Skeletal muscle satellite cell (primary cell): ENCODE results near the gene PAK1.
"Not testable (repeated sequence)": the region's sequence is repeated elsewhere in the genome, so short reads cannot be mapped to it uniquely, and the experiment has no call there.

Source experiments
- H3K27me3 ChIP-seq: 2 replicates; pipeline ENCODE4 v1.7.0; 2013; ENCODE audit warnings: low read length; ENCODE audit not compliant: control insufficient read depth, insufficient read depth
- H3K36me3 ChIP-seq: 2 replicates; pipeline ENCODE4 v1.7.0; 2013; ENCODE audit warnings: mild to moderate bottlenecking, control low read depth, low read length; ENCODE audit not compliant: insufficient read depth
- H3K4me1 ChIP-seq: 2 replicates; pipeline ENCODE4 v1.7.0; 2013; ENCODE audit warnings: low read length; ENCODE audit not compliant: control insufficient read depth, insufficient read depth
- H3K4me2 ChIP-seq: 2 replicates; pipeline ENCODE4 v1.7.0; 2013; ENCODE audit warnings: mild to moderate bottlenecking, low read length
- H3K4me3 ChIP-seq: 2 replicates; pipeline ENCODE4 v1.7.0; 2013; ENCODE audit warnings: low read length
- H3K9ac ChIP-seq: 2 replicates; pipeline ENCODE4 v1.7.0; 2013; ENCODE audit warnings: mild to moderate bottlenecking, low read depth, low read length, moderate library complexity
- H3K9me3 ChIP-seq: replicated peaks from 2 replicates; pipeline ENCODE4 v1.7.0; 2013; ENCODE audit warnings: mild to moderate bottlenecking, control low read depth, low read length

The PAK1 gene

DNA sequence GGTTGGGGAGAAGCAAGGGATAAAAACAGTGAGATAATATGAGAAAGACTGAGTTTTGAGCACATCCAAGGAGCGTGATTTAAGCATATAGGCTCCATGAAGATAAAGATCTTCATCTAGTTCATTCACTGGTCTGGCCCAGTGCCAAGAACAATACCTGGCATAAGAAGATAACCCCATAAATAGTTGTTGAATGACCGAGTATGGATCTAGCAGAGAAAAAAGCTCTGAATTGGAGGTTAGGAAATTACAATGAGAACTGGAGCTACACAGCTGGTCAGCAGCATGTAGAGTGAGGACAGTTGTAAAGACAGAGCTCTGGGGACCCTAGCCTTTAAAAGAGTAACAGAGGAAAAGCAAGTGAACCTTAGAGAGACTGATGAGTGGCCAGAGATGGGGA is 33.0 kb upstream of the PAK1 start:
- no peak overlapping the region for H3K4me2 ChIP-seq
- H3K4me1 ChIP-seq: peaks cover 10% of the 10 kb centered on the region
- no peaks in the 10 kb centered on the region for H3K36me3 ChIP-seq
- no peak overlapping the region for H3K9ac ChIP-seq
- no peaks in the 10 kb centered on the region for H3K9me3 ChIP-seq
- H3K4me3 ChIP-seq: no peak overlapping the region
- peaks cover 13% of the 10 kb centered on the region for H3K27me3 ChIP-seq

DNA sequence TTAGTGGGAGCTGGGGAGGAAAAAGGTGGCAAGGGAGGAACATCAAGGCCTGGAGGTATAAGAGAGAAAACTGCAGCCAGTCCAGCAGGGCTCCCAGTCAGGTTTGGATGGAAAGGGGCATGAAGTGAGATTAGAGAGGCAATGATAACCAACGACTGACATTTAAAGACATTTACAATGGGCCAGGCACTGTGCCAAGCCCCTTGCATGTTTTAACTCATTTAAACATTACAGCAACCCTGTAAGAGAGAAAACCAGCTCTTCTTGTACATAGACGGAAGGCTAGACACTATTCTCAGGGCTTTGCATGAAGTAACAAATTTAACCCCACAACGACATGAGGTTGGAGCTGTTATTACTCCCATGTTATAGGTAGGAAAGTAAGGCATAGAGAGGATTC is 32.1 kb upstream of the PAK1 start:
- Histone ChIP-seq H3K36me3 (no peaks in the 10 kb centered on the region), H3K9me3 (no peaks in the 10 kb centered on the region), H3K4me3 (no peak overlapping the region), H3K27me3 (peaks cover 12% of the 10 kb centered on the region), H3K4me2 (no peak overlapping the region), H3K4me1 (peaks cover 10% of the 10 kb centered on the region), H3K9ac (no peak overlapping the region)

DNA sequence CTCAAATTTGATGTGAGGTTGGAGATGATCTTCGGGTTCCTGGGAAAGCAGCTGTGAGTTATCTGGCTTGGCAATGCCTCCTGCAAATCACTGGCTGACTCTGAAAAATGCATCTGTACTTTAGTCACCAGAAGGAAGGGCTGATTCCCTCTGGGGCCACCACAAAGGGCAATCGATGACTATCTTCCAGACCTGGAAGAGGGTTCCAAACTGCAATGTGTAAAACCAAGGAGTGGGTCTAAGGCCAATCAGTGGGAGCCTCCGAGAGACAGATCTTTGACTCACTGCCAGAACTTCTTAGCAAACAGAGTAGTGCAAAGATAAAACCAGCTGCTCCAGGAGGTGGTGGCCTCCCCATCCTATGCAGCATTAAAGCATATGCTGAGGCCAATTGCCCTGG is 29.1 kb upstream of the PAK1 start:
- Histone ChIP-seq H3K4me1 (peaks cover 5% of the 10 kb centered on the region), H3K4me3 (no peak overlapping the region), H3K9me3 (no peaks in the 10 kb centered on the region), H3K36me3 (no peaks in the 10 kb centered on the region), H3K4me2 (no peak overlapping the region), H3K9ac (no peak overlapping the region), H3K27me3 (peaks cover 17% of the 10 kb centered on the region)

GRCh38 chr11:77502346-77502905 is 28.5 kb upstream of the PAK1 start:
- no peak overlapping the region for H3K4me2 ChIP-seq
- no peak overlapping the region for H3K9ac ChIP-seq
- peaks cover 17% of the 10 kb centered on the region for H3K27me3 ChIP-seq
- H3K4me3 ChIP-seq: no peak overlapping the region
- no peaks in the 10 kb centered on the region for H3K36me3 ChIP-seq
- peaks cover 5% of the 10 kb centered on the region for H3K4me1 ChIP-seq
- H3K9me3 ChIP-seq: no peaks in the 10 kb centered on the region

DNA sequence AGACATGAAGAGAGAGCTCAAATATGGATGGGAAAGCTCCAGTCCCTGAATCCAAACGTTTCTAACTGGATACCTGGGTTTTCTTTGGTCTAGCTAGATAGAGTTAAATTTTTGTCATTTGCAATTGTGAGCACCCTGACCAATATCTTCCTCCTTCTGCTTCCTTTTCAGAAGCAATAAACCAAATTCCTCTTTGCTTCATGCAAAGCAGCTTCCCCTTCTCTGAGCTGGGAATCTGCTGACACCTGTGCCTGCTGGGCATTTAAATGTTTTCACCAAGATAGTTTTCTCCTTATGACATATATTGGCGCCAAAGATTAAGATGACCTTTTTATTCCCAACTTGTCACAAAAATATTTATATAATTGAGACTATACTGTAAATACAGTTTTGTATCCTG is 27.9 kb upstream of the PAK1 start:
- Histone ChIP-seq H3K9me3 (no peaks in the 10 kb centered on the region), H3K4me2 (no peak overlapping the region), H3K4me3 (no peak overlapping the region), H3K36me3 (no peaks in the 10 kb centered on the region), H3K27me3 (peaks cover 17% of the 10 kb centered on the region), H3K9ac (no peak overlapping the region), H3K4me1 (no peaks in the 10 kb centered on the region)

- H3K36me3 ChIP-seq: no peaks in the 10 kb centered on the region
- no peak overlapping the region for H3K4me2 ChIP-seq
- H3K9ac ChIP-seq: no peak overlapping the region
- H3K9me3 ChIP-seq: no peaks in the 10 kb centered on the region
- H3K4me3 ChIP-seq: no peak overlapping the region
- H3K4me1 ChIP-seq: no peaks in the 10 kb centered on the region
- H3K27me3 ChIP-seq: peaks cover 23% of the 10 kb centered on the region
These were observed 23.5 kb upstream of the PAK1 start for GRCh38 chr11:77497368-77497767.

- no peak overlapping the region for H3K4me3 ChIP-seq
- H3K36me3 ChIP-seq: no peaks in the 10 kb centered on the region
- no peak overlapping the region for H3K9ac ChIP-seq
- H3K4me1 ChIP-seq: no peaks in the 10 kb centered on the region
- H3K9me3 ChIP-seq: no peaks in the 10 kb centered on the region
- H3K27me3 ChIP-seq: peaks cover 13% of the 10 kb centered on the region
- H3K4me2 ChIP-seq: no peak overlapping the region
These were observed 21.6 kb upstream of the PAK1 start for GRCh38 chr11:77495526-77495925.

DNA sequence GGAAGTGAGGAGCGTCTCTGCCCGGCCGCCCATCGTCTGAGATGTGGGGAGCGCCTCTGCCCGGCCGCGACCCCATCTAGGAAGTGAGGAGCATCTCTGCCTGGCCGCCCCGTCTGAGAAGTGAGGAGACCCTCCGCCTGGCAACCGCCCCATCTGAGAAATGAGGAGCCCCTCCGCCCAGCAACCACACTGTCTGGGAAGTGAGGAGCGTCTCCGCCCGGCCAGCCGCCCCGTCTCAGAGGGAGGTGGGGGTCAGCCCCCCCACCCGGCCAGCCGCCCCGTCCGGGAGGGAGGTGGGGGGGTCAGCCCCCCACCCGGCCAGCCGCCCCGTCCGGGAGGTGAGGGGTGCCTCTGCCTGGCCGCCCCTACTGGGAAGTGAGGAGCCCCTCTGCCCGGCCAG is 16.1 kb upstream of the PAK1 start:
- H3K36me3 ChIP-seq, H3K4me3 ChIP-seq, H3K9ac ChIP-seq, H3K4me1 ChIP-seq, H3K4me2 ChIP-seq, H3K9me3 ChIP-seq: not testable (repeated sequence)
- peaks cover 26% of the 10 kb centered on the region for H3K27me3 ChIP-seq

DNA sequence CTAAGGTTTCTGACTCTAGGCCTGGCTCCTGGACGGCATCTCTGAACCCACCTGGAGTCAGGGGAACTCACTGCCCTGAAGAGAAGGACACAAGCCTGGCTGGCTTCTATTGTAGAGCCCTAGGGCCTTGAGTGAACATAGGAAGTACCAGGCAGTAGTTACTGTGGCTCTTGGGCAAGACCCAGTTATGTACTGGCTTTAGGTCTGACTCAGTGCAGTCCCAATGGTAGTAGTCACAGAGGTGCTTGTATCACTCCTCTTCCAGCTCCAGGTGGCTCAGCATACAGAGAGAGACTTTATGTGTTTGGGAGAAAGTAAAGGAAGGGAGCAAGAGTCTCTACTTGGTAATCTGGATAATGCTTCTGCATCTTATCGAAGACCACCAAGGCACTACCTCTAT is 13.9 kb upstream of the PAK1 start:
- no peak overlapping the region for H3K9ac ChIP-seq
- H3K4me3 ChIP-seq: no peak overlapping the region
- no peaks in the 10 kb centered on the region for H3K9me3 ChIP-seq
- H3K4me2 ChIP-seq: no peak overlapping the region
- H3K4me1 ChIP-seq: no peaks in the 10 kb centered on the region
- peaks cover 34% of the 10 kb centered on the region for H3K27me3 ChIP-seq
- H3K36me3 ChIP-seq: no peaks in the 10 kb centered on the region

DNA sequence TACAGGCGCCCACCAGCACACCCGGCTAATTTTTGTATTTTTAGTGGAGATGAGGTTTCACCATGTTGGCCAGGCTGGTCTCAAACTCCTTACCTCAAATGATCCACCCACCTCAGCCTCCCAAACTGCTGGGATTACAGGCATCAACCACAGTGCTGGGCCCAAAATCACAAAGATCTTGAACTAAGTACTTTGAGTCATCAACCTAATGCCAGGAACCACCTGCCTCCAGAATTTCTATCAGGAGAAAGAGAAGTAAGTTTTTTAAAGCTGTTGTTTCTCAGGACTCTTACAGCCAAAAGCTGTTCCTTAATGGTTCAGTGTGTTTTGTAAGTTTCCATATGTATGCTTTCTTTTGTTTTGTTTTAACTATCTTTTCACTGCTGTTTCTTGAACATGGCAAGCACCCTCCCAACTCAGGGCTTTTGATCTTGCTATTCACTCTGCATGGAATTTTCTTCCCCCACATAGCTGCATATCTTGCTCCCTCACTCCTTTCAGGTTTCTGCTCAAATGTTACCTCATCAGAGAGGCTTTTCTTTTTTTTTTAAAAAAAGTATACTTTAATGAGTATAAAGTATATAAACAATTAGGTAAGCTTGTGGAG is 6.0 kb upstream of the PAK1 start:
- H3K9ac ChIP-seq: no peak overlapping the region

GRCh38 chr11:77475206-77475605 is 1.3 kb upstream of the PAK1 start:
- H3K9me3 ChIP-seq: no peaks in the 10 kb centered on the region
- H3K27me3 ChIP-seq: peaks cover 41% of the 10 kb centered on the region
- no peak overlapping the region for H3K4me3 ChIP-seq
- peaks cover 5% of the 10 kb centered on the region for H3K4me1 ChIP-seq
- H3K4me2 ChIP-seq: no peak overlapping the region
- no peaks in the 10 kb centered on the region for H3K36me3 ChIP-seq
- H3K9ac ChIP-seq: no peak overlapping the region

More for the DNA sequence above, 6.0 kb upstream of the PAK1 start:
- Histone ChIP-seq H3K27me3 (peaks cover 22% of the 10 kb centered on the region), H3K9me3 (no peaks in the 10 kb centered on the region), H3K4me3 (no peak overlapping the region), H3K4me2 (no peak overlapping the region), H3K4me1 (no peaks in the 10 kb centered on the region), H3K36me3 (no peaks in the 10 kb centered on the region)

- Histone ChIP-seq H3K4me1 (peaks cover 5% of the 10 kb centered on the region), H3K27me3 (peaks cover 41% of the 10 kb centered on the region), H3K9ac (no peak overlapping the region), H3K4me3 (peak overlapping the region; percentile 63), H3K36me3 (no peaks in the 10 kb centered on the region), H3K9me3 (no peaks in the 10 kb centered on the region), H3K4me2 (peak overlapping the region; percentile 90)
These were observed 778 bp upstream of the PAK1 start for GRCh38 chr11:77474684-77475060.
